ENCODE results near the gene ALOX15B. TPM values are rescaled to one million over a fixed set of nuclear protein-coding genes. Genes with fewer than 3 reads are reported as not detected.
A peak's percentile ranks its signal among the peaks of the same experiment; 100 is the strongest.

The ALOX15B gene
- total RNA-seq, 1 experiment from 2014 or later, result not detected

DNA sequence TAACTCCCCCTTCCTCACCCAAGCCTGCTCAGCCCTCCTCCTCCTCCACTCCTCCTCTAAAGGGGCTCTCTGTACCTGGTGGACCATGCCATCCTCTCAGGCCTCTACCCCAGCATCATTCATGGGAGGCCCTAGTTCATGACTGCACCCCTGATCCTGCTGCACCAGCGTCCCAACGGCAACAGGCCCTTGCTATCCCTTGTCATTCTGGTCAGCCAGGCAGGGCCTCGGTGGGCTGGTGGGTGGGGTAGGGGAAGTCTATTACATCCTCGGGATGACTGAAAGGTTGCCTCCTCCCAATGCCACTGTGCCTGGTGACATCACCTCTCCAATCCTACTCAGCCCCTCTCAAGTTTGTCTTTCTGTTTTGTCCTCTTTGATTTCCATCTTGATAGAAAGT lies 28.9 kb downstream of the ALOX15B start:
- Mint-ChIP-seq H3K9me3 (ENCODE audit: low read depth, unreplicated experiment) (no peaks in the 10 kb centered on the region), H3K36me3 (ENCODE audit: insufficient read depth, unreplicated experiment) (peaks cover 4% of the 10 kb centered on the region), H3K27ac (ENCODE audit: unreplicated experiment) (no peak overlapping the region), H3K27me3 (ENCODE audit: unreplicated experiment) (peaks cover 27% of the 10 kb centered on the region), H3K4me3 (ENCODE audit: low read depth, unreplicated experiment) (no peak overlapping the region), H3K4me1 (ENCODE audit: low read depth, unreplicated experiment) (peaks cover 33% of the 10 kb centered on the region)
- TF ChIP-seq, protein P1, sequence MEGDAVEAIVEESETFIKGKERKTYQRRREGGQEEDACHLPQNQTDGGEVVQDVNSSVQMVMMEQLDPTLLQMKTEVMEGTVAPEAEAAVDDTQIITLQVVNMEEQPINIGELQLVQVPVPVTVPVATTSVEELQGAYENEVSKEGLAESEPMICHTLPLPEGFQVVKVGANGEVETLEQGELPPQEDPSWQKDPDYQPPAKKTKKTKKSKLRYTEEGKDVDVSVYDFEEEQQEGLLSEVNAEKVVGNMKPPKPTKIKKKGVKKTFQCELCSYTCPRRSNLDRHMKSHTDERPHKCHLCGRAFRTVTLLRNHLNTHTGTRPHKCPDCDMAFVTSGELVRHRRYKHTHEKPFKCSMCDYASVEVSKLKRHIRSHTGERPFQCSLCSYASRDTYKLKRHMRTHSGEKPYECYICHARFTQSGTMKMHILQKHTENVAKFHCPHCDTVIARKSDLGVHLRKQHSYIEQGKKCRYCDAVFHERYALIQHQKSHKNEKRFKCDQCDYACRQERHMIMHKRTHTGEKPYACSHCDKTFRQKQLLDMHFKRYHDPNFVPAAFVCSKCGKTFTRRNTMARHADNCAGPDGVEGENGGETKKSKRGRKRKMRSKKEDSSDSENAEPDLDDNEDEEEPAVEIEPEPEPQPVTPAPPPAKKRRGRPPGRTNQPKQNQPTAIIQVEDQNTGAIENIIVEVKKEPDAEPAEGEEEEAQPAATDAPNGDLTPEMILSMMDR (IDR thresholded peaks at IDR 0.05; ENCODE audit: unreplicated experiment), result no peak
- intact Hi-C loops (cut with micrococcal nuclease; ENCODE audit: unreplicated experiment), result no loop called here
- BruUV-seq (replicated peaks), result no TSS peak
- CTCF ChIA-PET, result no interaction called here
- no peak for DNase-seq

DNA sequence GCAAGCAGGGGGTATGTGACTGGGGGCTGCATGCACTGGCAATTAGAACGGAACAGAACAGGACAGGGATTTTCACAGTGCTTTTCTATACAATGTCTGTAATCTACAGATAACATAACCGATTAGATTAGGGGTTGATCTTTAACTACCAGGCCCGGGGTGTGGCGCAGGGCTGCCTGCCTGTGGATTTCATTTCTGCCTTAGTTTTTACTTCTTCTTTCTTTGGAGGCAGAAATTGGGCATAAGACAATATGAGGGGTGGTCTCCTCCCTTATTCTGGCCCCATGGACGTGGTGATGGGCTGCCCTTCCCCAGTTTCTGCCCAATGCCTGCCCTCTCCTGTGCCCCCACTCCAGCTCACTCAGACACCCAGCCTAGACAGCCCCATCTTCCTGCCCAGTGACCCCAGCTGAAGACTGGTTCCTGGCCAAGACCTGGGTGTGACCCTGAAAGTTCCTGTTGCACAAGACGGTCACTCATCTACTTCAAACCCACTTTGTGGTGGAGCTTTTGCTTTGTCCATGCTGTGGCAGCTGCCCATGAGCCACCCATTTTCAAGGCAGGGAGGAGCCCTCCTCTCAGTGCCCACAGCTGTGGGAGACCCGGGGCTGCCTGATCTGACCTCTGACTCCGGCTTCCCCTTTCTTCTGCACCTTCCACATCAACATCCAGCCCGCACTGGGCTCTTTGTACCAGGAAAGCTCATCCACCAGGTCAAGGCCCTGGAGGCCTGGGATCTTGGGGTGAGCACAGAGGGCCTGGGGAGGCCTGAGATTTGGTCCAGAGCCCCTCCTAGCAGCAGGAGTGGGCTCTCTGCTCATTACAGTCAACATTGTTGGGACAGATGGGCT lies 30.1 kb downstream of the ALOX15B start:
- CTCF ChIA-PET, result interaction anchor here (0.8 to 1.1 kb wide), 2 partner anchors 9 to 49 kb away, joined by 3 to 5 read pairs; partner anchors contain the start of gene ALOXE3

DNA sequence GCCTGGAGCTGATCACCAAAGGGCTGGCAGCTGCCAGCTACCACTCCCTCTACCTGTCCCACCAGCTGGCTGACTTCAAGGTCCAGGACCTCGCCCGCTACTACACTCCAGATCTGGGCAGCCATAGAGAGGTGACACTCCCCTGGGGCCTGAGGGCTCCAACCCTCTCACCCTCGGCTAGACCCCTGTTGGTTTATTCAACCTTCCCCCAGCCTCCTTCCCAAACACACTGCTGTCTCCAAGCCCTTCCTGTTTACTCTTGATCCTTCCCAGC lies 30.7 kb downstream of the ALOX15B start:
- TF ChIP-seq, protein P1 (IDR thresholded peaks at IDR 0.05; ENCODE audit: unreplicated experiment), result no peak
- CTCF ChIA-PET, result interaction anchor here (0.8 to 1.1 kb wide), 2 partner anchors 10 to 49 kb away, joined by 3 to 5 read pairs; partner anchors contain the start of gene ALOXE3
- peaks cover 4% of the 10 kb centered on the region for H3K36me3 Mint-ChIP-seq (ENCODE audit: insufficient read depth, unreplicated experiment)
- no peak overlapping the region for H3K4me3 Mint-ChIP-seq (ENCODE audit: low read depth, unreplicated experiment)
- H3K27me3 Mint-ChIP-seq (ENCODE audit: unreplicated experiment), result peaks cover 27% of the 10 kb centered on the region
- no peak overlapping the region for H3K27ac Mint-ChIP-seq (ENCODE audit: unreplicated experiment)
- DNase-seq, result no peak
- H3K4me1 Mint-ChIP-seq (ENCODE audit: low read depth, unreplicated experiment), result peaks cover 40% of the 10 kb centered on the region
- H3K9me3 Mint-ChIP-seq (ENCODE audit: low read depth, unreplicated experiment), result no peaks in the 10 kb centered on the region
- intact Hi-C loops (cut with micrococcal nuclease; ENCODE audit: unreplicated experiment), result no loop called here
- BruUV-seq (replicated peaks), result no TSS peak

More for the DNA sequence above, 30.1 kb downstream of the ALOX15B start:
- Mint-ChIP-seq H3K4me3 (ENCODE audit: low read depth, unreplicated experiment) (peak overlapping the region; percentile 43), H3K9me3 (ENCODE audit: low read depth, unreplicated experiment) (no peaks in the 10 kb centered on the region), H3K27ac (ENCODE audit: unreplicated experiment) (peak overlapping the region; percentile 38), H3K36me3 (ENCODE audit: insufficient read depth, unreplicated experiment) (peaks cover 4% of the 10 kb centered on the region), H3K4me1 (ENCODE audit: low read depth, unreplicated experiment) (peaks cover 35% of the 10 kb centered on the region), H3K27me3 (ENCODE audit: unreplicated experiment) (peaks cover 27% of the 10 kb centered on the region)
- BruUV-seq (replicated peaks), result no TSS peak
- TF ChIP-seq, protein P1 (IDR thresholded peaks at IDR 0.05; ENCODE audit: unreplicated experiment), result no peak
- DNase-seq, result peak; percentile 35
- intact Hi-C loops (cut with micrococcal nuclease; ENCODE audit: unreplicated experiment), result no loop called here

DNA sequence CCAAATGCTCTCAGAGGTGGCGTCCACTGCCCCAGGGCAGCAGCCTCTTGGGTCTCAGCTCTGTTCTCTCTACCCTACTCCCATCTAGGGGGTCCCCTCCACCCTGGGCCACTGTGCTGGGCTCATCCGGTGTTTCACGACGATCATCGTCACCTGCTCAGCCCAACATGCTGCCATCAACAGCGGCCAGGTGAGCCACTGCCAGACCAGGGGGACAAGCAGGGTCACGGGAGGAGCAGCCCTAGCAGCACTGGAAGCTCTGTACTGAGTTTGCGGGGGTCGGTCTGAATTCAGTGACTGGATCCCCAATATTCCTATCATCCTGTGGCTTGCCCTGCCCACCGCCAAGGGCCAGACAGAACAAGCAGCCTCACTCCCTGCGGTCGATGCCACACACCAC lies 32.6 kb downstream of the ALOX15B start:
- no peak for DNase-seq
- Mint-ChIP-seq H3K36me3 (ENCODE audit: insufficient read depth, unreplicated experiment) (peaks cover 4% of the 10 kb centered on the region), H3K4me3 (ENCODE audit: low read depth, unreplicated experiment) (no peak overlapping the region), H3K4me1 (ENCODE audit: low read depth, unreplicated experiment) (peaks cover 40% of the 10 kb centered on the region), H3K27ac (ENCODE audit: unreplicated experiment) (no peak overlapping the region), H3K9me3 (ENCODE audit: low read depth, unreplicated experiment) (no peaks in the 10 kb centered on the region), H3K27me3 (ENCODE audit: unreplicated experiment) (peaks cover 40% of the 10 kb centered on the region)
- no TSS peak for BruUV-seq (replicated peaks)
- CTCF ChIA-PET, result no interaction called here
- TF ChIP-seq, protein P1 (IDR thresholded peaks at IDR 0.05; ENCODE audit: unreplicated experiment), result no peak
- intact Hi-C loops (cut with micrococcal nuclease; ENCODE audit: unreplicated experiment), result no loop called here
